Body of pancreas (tissue), 4 donors: Measurements from ENCODE around the gene TEX48.

Source experiments
- CTCF ChIP-seq, 7 experiments: fragments of 450-650 bp in 4 of 7; fragments of 200-600 bp in 3 of 7; sonication (generic) in 3 of 7; IDR thresholded peaks; one replicate each; pipeline ENCODE4 v1.5.1; 2016 to 2019; ENCODE audit warnings: antibody characterized with exemption in 7 of 7
- POLR2A ChIP-seq, 3 donors: fragments of 450-650 bp; IDR thresholded peaks; one replicate each; pipeline ENCODE4 v1.6.1; 2016; ENCODE audit warnings: antibody characterized with exemption in 3 of 3, mild to moderate bottlenecking in 2 of 3

GRCh38 chr9:114696814-114697544 is 15.0 kb upstream of the TEX48 start:
- no peak for TF ChIP-seq CTCF (IDR thresholded peaks at IDR 0.05)
- no peak for TF ChIP-seq POLR2A (IDR thresholded peaks at IDR 0.05)
